Measurements from ENCODE around the gene NT5DC2. TPM values are rescaled to one million over a fixed set of nuclear protein-coding genes. Genes with fewer than 3 reads are reported as not detected.

The NT5DC2 gene
- total and polyA plus RNA-seq, 2 experiments from 2014 or later, result 49.9 to 111 TPM

DNA sequence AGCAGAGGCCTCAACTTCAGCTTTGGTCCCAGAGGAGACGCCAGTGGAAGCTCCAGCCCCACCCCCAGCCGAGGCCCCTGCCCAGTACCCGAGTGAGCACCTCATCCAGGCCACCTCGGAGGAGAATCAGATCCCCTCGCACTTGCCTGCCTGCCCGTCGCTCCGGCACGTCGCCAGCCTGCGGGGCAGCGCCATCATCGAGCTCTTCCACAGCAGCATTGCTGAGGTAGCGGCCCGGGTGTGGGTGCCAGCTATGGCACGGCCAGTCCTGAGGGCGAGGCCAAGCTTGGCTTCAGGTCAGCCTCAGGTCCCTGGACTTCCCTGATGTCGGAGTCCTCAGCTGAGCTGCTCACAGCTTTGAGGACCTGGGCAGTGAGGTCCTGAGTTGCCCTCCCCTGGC, 44.2 kb downstream of the NT5DC2 start:
- H3F3A ChIP-seq (ENCODE audit: insufficient read depth), result no peaks in the 10 kb centered on the region
- in situ Hi-C loops (cut with MboI), result no loop called here
- H3K4me3 ChIP-seq, result no peak overlapping the region
- no peak overlapping the region for H3K4me2 ChIP-seq (ENCODE audit: unreplicated experiment)
- TF ChIP-seq EZH2phosphoT487 (IDR thresholded peaks at IDR 0.05; ENCODE audit: insufficient read depth, low read depth) (no peak), EZH2 (IDR thresholded peaks at IDR 0.05; ENCODE audit: insufficient read depth, poor library complexity, severe bottlenecking) (no peak)
- H3K9me3 ChIP-seq (ENCODE audit: low read depth), result no peaks in the 10 kb centered on the region
- no peaks in the 10 kb centered on the region for H3K79me2 ChIP-seq (ENCODE audit: insufficient read depth)
- no peaks in the 10 kb centered on the region for H4K20me1 ChIP-seq (ENCODE audit: insufficient read depth)
- no peak overlapping the region for H3K9ac ChIP-seq
- WGBS, 2 experiments (ENCODE audit: low coverage in 1 of 2, low lambda C conversion rate in 2 of 2, missing lambda C conversion rate in 2 of 2), result 91 to 93% methylated on average over 18 of the region's 18 CpGs
- peaks cover 12% of the 10 kb centered on the region; the same call in 1 of the 2 replicates for H3K36me3 ChIP-seq (ENCODE audit: low read depth)
- no peak overlapping the region for H2AFZ ChIP-seq
- DNase-seq, result no peak
- H3K27ac ChIP-seq, result no peak overlapping the region
- H3K27me3 ChIP-seq (replicated peaks; ENCODE audit: insufficient read depth), result no peaks in the 10 kb centered on the region
- H3K9me2 ChIP-seq (ENCODE audit: insufficient read depth), result no peaks in the 10 kb centered on the region
- no peaks in the 10 kb centered on the region for H3K4me1 ChIP-seq (ENCODE audit: insufficient read depth)

DNA sequence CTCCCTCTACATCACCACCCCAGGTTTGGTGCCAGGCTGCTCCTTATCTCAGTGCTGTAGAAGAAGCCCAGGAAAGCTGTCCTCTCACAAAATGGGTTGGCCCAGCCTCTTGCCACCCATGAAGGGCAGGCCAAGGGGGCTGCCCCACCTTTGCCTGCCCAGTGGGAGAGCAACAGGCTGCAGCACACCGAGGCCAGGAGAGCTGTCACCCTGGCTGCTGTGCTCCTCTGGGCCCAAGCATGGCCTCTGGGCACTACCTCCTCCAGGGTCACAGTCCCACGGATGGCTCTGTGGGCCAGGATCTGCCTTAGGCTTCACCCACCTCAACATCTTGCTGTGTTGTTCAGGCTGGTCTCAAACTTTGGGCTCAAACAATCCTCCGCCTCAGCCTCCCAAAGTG, 44.9 kb downstream of the NT5DC2 start:
- Histone ChIP-seq H3K9me2 (ENCODE audit: insufficient read depth) (no peaks in the 10 kb centered on the region), H3K79me2 (ENCODE audit: insufficient read depth) (no peaks in the 10 kb centered on the region), H3K36me3 (ENCODE audit: low read depth) (peaks cover 12% of the 10 kb centered on the region; the same call in 1 of the 2 replicates), H3K9ac (no peak overlapping the region), H3K4me2 (ENCODE audit: unreplicated experiment) (no peak overlapping the region), H3F3A (ENCODE audit: insufficient read depth) (peaks cover 3% of the 10 kb centered on the region; the same call in 1 of the 2 replicates), H3K27ac (no peak overlapping the region), H4K20me1 (ENCODE audit: insufficient read depth) (no peaks in the 10 kb centered on the region), H3K4me3 (no peak overlapping the region), H3K9me3 (ENCODE audit: low read depth) (no peaks in the 10 kb centered on the region), H3K27me3 (replicated peaks; ENCODE audit: insufficient read depth) (no peaks in the 10 kb centered on the region), H3K4me1 (ENCODE audit: insufficient read depth) (peaks cover 5% of the 10 kb centered on the region; the same call in 1 of the 2 replicates), H2AFZ (no peak overlapping the region)
- DNase-seq, result no peak
- WGBS, 2 experiments (ENCODE audit: low coverage in 1 of 2, low lambda C conversion rate in 2 of 2, missing lambda C conversion rate in 2 of 2), result 92 to 100% methylated on average over 3 of the region's 3 CpGs
- in situ Hi-C loops (cut with MboI), result no loop called here
- TF ChIP-seq EZH2phosphoT487 (IDR thresholded peaks at IDR 0.05; ENCODE audit: insufficient read depth, low read depth), result no peak
- no peak for TF ChIP-seq EZH2 (IDR thresholded peaks at IDR 0.05; ENCODE audit: insufficient read depth, poor library complexity, severe bottlenecking)

GRCh38 chr3:52487788-52488691, 45.6 kb downstream of the NT5DC2 start:
- Histone ChIP-seq H3K27ac (no peak overlapping the region), H3K9ac (no peak overlapping the region), H3K36me3 (ENCODE audit: low read depth) (peaks cover 12% of the 10 kb centered on the region; the same call in 1 of the 2 replicates), H4K20me1 (ENCODE audit: insufficient read depth) (no peaks in the 10 kb centered on the region), H3K4me3 (no peak overlapping the region), H2AFZ (no peak overlapping the region), H3K9me2 (ENCODE audit: insufficient read depth) (no peaks in the 10 kb centered on the region), H3K79me2 (ENCODE audit: insufficient read depth) (no peaks in the 10 kb centered on the region), H3K27me3 (replicated peaks; ENCODE audit: insufficient read depth) (no peaks in the 10 kb centered on the region), H3F3A (ENCODE audit: insufficient read depth) (peaks cover 10% of the 10 kb centered on the region), H3K9me3 (ENCODE audit: low read depth) (no peaks in the 10 kb centered on the region), H3K4me2 (ENCODE audit: unreplicated experiment) (no peak overlapping the region), H3K4me1 (ENCODE audit: insufficient read depth) (peaks cover 12% of the 10 kb centered on the region; the same call in 1 of the 2 replicates)
- no peak for TF ChIP-seq EZH2 (IDR thresholded peaks at IDR 0.05; ENCODE audit: insufficient read depth, poor library complexity, severe bottlenecking)
- no peak for TF ChIP-seq EZH2phosphoT487 (IDR thresholded peaks at IDR 0.05; ENCODE audit: insufficient read depth, low read depth)
- no peak for DNase-seq
- 93 to 96% methylated on average over 52 to 53 of the region's 59 CpGs for WGBS, 2 experiments (ENCODE audit: low coverage in 1 of 2, low lambda C conversion rate in 2 of 2, missing lambda C conversion rate in 2 of 2)
- in situ Hi-C loops (cut with MboI), result no loop called here

- no peak for DNase-seq
- 93 to 94% methylated on average over 26 to 31 of the region's 31 CpGs for WGBS, 2 experiments (ENCODE audit: low coverage in 1 of 2, low lambda C conversion rate in 2 of 2, missing lambda C conversion rate in 2 of 2)
- Histone ChIP-seq H3K36me3 (ENCODE audit: low read depth) (peaks cover 12% of the 10 kb centered on the region; the same call in 1 of the 2 replicates), H3K9me3 (ENCODE audit: low read depth) (no peaks in the 10 kb centered on the region), H2AFZ (no peak overlapping the region), H3K27me3 (replicated peaks; ENCODE audit: insufficient read depth) (no peaks in the 10 kb centered on the region), H3F3A (ENCODE audit: insufficient read depth) (peaks cover 18% of the 10 kb centered on the region), H3K4me1 (ENCODE audit: insufficient read depth) (peaks cover 13% of the 10 kb centered on the region; the same call in 1 of the 2 replicates), H3K9me2 (ENCODE audit: insufficient read depth) (no peaks in the 10 kb centered on the region), H3K27ac (no peak overlapping the region), H3K4me2 (ENCODE audit: unreplicated experiment) (no peak overlapping the region), H3K79me2 (ENCODE audit: insufficient read depth) (no peaks in the 10 kb centered on the region), H3K9ac (no peak overlapping the region), H4K20me1 (ENCODE audit: insufficient read depth) (no peaks in the 10 kb centered on the region), H3K4me3 (no peak overlapping the region)
- in situ Hi-C loops (cut with MboI), result no loop called here
- TF ChIP-seq EZH2 (IDR thresholded peaks at IDR 0.05; ENCODE audit: insufficient read depth, poor library complexity, severe bottlenecking), result no peak
- TF ChIP-seq EZH2phosphoT487 (IDR thresholded peaks at IDR 0.05; ENCODE audit: insufficient read depth, low read depth), result no peak
Measured at GRCh38 chr3:52487050-52487787, 46.4 kb downstream of the NT5DC2 start.
